Renal cortex interstitium (tissue), 11 donors: ENCODE results near the gene NTM. TPM values are rescaled to one million over a fixed set of nuclear protein-coding genes. Genes with fewer than 3 reads are reported as not detected.
"Not testable (repeated sequence)": the region's sequence is repeated elsewhere in the genome, so short reads cannot be mapped to it uniquely, and the experiment has no call there.

Experiments used
- DNase-seq, 11 donors: peaks; one replicate each; pipeline ENCODE4 v3.0.0-alpha.2; 2013; ENCODE audit warnings: low read depth in 9 of 11, low spot score in 4 of 11; ENCODE audit errors: extremely low read depth in 1 of 11
- polyA plus RNA-seq, 3 donors: library from polyadenylated mRNA; unstranded; fragments of 120-200 nt; gene quantifications; one replicate each; pipeline ENCODE4 v1.2.1, GENCODE V29; 2013; ENCODE audit not compliant: insufficient read length in 3 of 3

NTM gene
- polyA plus RNA-seq, 3 donors = 40.5 to 45.1 (median 43.9) TPM

- peak in 6 of 11 donors; percentile 6 to 20 (median 10) for DNase-seq
Measured at GRCh38 chr11:131408025-131408640, 37.7 kb downstream of the NTM start.

GRCh38 chr11:131409345-131409744 lies 38.9 kb downstream of the NTM start:
- DNase-seq = no peak

DNA sequence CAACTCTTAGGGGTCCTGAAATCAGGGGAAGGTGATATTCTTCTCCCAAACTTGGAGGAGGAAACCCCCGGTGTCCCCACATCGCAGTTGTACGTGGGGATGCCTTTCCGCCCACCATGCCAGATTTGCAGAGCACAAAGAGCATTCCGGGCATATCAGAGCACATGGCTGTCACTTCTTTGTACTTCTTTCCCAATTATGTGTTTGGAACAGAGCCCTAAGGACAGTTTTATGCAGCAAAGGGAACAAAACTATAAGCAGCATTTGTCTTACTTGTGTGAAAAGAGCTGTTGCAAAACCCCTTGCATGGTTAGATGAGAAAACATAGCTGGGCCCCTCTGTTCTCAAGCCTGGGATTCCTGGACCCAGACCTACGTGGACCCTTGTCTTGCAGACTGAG lies 41.2 kb downstream of the NTM start:
- no peak for DNase-seq

- no peak for DNase-seq
Measured at GRCh38 chr11:131412061-131412460, 41.6 kb downstream of the NTM start.

GRCh38 chr11:131413217-131413616 lies 42.8 kb downstream of the NTM start:
- no peak for DNase-seq

- no peak for DNase-seq
Measured at GRCh38 chr11:131418189-131418588, 47.8 kb downstream of the NTM start.

- no peak for DNase-seq
Measured at GRCh38 chr11:131421066-131421855, 50.8 kb downstream of the NTM start.

DNA sequence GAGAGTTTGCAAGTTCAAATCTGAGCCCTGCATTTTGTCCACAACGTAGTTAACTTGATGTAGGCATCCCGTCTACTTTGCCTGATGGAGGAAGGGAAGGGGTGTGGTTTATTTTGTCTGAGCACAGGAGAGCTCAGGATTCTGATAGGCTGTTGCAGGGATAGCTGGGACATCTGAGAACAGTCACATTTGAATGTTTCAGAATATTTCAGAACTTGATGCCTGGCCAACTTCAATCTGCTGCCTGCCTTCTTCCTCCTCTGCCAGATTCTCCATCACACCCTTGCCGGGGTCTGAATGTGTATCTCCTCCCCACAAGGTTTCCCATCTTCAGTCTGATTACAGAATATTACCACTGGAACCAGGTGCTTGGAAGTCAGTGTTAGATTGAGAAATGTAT lies 51.6 kb downstream of the NTM start:
- no peak for DNase-seq

DNA sequence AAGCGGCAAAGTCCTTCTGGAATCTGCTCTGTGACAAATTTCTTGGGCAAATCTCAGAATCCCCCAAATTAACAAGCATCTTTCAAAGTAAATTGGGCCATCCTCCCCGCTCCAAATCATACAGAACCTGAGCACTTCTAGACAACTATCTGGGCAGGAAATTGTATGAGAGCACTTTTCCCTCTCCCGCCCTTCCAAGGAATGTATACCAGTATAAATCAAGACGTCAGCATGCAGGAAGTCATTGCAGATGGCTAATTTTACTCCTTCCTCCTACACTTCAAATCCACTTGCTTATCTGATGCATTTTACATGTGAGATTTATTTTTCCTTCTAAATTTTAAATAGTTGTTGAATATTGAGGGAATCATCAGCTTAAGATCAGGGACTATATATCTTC lies 52.1 kb downstream of the NTM start:
- peak in 9 of 11 donors; percentile 10 to 47 (median 26) for DNase-seq

- peak in 1 of 11 donors; percentile 14 for DNase-seq
Measured at GRCh38 chr11:131423688-131424087, 53.3 kb downstream of the NTM start.

- not testable (repeated sequence) for DNase-seq
Measured at GRCh38 chr11:131424257-131424876, 54.0 kb downstream of the NTM start.

DNA sequence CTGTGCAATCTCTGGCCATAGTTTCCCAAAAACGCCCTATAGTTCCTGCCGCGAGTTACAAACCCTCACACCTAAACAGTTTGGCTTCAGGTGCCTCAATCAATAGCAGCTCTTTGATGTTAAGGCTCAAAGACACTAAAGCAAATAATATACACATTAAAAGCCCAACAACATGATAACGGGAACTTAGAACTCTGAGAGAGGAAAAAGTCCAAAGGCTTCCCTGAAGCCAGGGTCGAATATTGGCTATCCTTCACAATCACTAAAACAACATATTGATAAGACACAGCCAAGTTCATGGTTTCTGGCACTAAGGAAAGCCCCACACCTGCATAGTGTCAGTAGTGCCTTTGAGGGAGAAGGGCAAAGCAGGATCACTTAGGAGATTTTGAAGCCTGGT lies 54.9 kb downstream of the NTM start:
- no peak for DNase-seq

DNA sequence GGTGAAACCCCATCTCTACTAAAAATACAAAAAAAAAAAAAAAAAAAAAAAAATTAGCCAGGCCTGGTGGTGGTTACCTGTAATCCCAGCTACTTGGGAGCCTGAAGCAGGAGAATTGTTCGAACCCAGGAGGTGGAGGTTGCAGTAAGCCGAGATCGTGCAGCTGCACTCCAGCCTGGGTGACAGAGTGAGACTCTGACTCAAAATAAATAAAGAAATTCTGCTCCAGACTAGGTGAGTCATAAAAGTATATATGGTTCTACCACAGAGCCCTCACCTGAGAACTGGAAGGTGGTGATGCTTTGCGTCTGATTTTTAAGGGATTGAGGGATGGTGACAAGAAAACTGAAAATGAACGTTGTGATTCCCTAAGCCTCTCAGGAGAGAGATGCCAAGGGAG lies 58.4 kb downstream of the NTM start:
- DNase-seq = no peak

GRCh38 chr11:131430473-131431208 lies 60.2 kb downstream of the NTM start:
- no peak for DNase-seq

GRCh38 chr11:131441051-131441810 lies 70.8 kb downstream of the NTM start:
- DNase-seq = no peak

DNA sequence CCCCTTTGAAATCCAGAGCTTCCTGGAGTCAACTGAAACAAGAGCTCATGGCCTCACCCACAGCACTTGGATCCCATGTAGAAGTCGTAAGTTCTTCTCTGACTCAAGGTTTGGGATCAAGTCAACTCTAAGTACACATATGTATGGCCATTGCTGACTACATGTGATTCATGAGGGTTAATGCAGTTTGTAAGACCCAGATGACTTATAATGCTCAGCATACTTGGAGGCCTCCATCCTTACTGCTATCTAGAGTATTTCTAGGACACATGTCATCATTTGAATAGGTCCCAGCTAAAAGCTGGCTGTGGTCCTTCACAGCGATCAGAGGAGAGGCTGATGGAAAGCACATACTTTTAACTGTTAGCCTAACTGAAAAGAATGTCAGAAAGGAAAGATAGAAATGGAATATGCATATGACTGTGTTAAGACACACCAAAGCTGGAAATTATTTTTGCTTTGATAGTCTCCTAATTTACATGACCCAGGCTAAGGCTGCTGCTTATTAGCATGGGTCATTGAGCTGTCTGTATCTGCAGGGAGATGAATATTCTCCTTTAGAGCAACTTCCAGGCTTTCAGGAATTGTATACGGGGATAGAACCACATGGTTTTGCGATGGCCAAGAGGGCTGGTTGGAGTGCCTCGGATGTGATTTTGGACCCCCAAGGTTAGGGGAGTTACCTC lies 76.3 kb downstream of the NTM start:
- DNase-seq = no peak

DNA sequence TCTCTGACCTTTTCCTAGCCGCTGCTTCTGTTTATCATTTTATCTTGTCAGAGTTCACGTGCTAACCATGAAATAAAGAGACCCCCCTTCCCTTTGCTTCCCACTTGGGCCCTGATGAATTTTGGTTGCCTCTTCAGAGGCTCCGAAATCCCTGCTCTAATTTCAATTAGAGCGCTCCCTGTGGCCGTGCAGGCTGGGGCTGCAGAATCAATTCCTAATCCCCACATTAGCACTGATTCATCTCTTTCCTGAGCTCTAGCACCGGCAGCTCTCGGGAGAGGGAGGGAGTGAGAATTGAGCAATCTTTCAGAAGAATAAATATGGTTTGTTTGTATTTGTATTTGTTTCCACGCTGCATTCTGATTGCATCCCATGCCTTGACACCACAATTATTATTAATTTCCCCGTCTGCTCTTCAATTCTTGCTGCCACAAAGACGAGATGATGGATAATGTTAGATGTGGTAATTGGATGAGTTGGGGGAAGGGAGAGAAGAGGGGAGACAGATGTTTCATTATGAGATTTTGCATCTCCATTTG lies 76.9 kb downstream of the NTM start:
- DNase-seq = no peak

DNA sequence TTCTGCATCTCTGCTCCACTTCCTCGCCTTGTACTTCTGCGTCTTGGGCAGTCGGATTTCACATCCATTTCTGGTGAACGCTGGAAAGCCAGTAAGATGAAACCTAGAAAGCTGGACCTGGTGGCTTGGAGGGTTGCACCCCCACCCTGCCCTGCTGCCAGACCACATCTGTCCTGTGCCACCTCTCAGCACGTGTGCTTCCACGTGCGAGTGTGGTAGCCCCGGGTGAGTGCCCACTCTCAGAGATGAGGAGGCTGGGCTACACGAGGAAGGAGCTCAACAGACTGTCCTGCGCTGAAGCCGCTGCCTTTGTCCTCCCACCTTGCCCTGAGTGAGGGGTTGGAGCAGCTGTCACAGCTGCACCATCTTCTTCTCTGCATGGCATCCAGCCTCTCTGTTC lies 77.5 kb downstream of the NTM start:
- DNase-seq = no peak
